Spleen (tissue), 7 donors: ENCODE data around the gene INTS4.

Experiments used
- POLR2AphosphoS5 ChIP-seq, 3 donors: sonication (generic); formaldehyde crosslinking; IDR thresholded peaks; one replicate each; pipeline ENCODE4 v1.5.1; 2017; ENCODE audit warnings: antibody characterized with exemption in 3 of 3
- TF ChIP-seq, protein P1 (sequence below), 11 experiments: fragments of 200-600 bp in 7 of 11; fragments of 450-650 bp in 4 of 11; sonication (generic) in 4 of 11; IDR thresholded peaks in 8 of 11; conservative IDR thresholded peaks in 3 of 11; 1 replicate in 7 of 11; 2 replicates in 4 of 11; pipeline versions ENCODE4 v1.4.0 to v1.8.0; 2016 to 2021; ENCODE audit warnings: antibody characterized with exemption in 11 of 11, inconsistent platforms in 4 of 11, mild to moderate bottlenecking in 1 of 11
- donor health status: DM: no; HTN: no; CAD: no; lungs with moderate emphysema.
- donor health status: DM: no; HTN: no; CAD: no.
- donor health status: DM: no; HTN: no; CAD: no.

DNA sequence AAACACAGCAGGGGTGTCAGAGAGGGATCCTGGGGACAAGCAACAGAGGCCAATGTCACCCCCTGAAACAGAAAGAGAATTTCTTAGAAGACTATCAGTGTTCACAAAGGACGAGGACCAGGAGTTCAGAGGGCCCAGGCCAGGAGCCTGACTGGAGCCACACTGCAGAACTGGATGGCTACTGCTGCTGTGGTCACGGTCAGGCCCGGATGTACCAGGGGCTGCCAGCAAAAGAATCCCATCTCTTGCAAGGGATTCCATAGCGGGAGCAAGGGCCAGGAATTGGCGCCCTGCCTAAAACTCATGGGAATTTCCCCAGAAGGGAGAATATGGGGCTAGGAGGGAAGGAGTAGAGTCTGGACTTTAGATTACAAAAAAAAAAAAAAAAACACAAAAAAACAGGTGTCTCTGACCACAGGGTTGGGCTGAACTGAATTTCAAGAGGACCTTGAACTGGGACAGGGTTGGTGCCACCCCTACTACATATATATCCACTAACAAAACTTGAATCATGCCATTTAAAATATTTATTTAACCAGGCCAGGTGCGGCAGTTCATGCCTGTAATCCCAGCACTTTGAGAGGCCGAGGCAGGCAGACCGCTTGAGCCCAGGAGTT, 44.3 kb upstream of the INTS4 start:
- TF ChIP-seq, protein P1, sequence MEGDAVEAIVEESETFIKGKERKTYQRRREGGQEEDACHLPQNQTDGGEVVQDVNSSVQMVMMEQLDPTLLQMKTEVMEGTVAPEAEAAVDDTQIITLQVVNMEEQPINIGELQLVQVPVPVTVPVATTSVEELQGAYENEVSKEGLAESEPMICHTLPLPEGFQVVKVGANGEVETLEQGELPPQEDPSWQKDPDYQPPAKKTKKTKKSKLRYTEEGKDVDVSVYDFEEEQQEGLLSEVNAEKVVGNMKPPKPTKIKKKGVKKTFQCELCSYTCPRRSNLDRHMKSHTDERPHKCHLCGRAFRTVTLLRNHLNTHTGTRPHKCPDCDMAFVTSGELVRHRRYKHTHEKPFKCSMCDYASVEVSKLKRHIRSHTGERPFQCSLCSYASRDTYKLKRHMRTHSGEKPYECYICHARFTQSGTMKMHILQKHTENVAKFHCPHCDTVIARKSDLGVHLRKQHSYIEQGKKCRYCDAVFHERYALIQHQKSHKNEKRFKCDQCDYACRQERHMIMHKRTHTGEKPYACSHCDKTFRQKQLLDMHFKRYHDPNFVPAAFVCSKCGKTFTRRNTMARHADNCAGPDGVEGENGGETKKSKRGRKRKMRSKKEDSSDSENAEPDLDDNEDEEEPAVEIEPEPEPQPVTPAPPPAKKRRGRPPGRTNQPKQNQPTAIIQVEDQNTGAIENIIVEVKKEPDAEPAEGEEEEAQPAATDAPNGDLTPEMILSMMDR (IDR thresholded peaks at IDR 0.05 in 8 of 11, conservative IDR thresholded peaks at IDR 0.05 in 3 of 11) = no peak
- no peak for TF ChIP-seq POLR2AphosphoS5 (IDR thresholded peaks at IDR 0.05)
